HG03060 (cell line): ENCODE data around the gene FAM151B.
"Not testable (repeated sequence)": the region's sequence is repeated elsewhere in the genome, so short reads cannot be mapped to it uniquely, and the experiment has no call there.

Experiments
- ATAC-seq: cut with Tn5 transposase; IDR thresholded peaks from one replicate; pipeline ENCODE4 v1.9.1; 2021; ENCODE audit warnings: low read depth, moderate number of reproducible peaks; ENCODE audit not compliant: unreplicated experiment

The FAM151B gene

GRCh38 chr5:80580291-80580690, 92.4 kb downstream of the FAM151B start:
- not testable (repeated sequence) for ATAC-seq

- ATAC-seq: no peak
Measured at GRCh38 chr5:80584770-80585169, 96.9 kb downstream of the FAM151B start.

GRCh38 chr5:80588858-80589540, 101.1 kb downstream of the FAM151B start:
- ATAC-seq: no peak

- ATAC-seq: no peak
Measured at GRCh38 chr5:80590766-80591165, 102.9 kb downstream of the FAM151B start.

- no peak for ATAC-seq
Measured at GRCh38 chr5:80591352-80591751, 103.5 kb downstream of the FAM151B start.

- ATAC-seq: no peak
Measured at GRCh38 chr5:80592105-80592504, 104.2 kb downstream of the FAM151B start.
